GM21619 (cell line): ENCODE data around the gene EDEM1.

Source experiments
- ATAC-seq: cut with Tn5 transposase; IDR thresholded peaks from one replicate; pipeline ENCODE4 v1.9.1; 2021; ENCODE audit not compliant: unreplicated experiment

Gene EDEM1

GRCh38 chr3:5267252-5267651, 79.7 kb downstream of the EDEM1 start:
- no peak for ATAC-seq

- ATAC-seq = no peak
Measured at GRCh38 chr3:5267889-5268288, 80.4 kb downstream of the EDEM1 start.
